ENCODE measurements around the gene WDR11.

DNA sequence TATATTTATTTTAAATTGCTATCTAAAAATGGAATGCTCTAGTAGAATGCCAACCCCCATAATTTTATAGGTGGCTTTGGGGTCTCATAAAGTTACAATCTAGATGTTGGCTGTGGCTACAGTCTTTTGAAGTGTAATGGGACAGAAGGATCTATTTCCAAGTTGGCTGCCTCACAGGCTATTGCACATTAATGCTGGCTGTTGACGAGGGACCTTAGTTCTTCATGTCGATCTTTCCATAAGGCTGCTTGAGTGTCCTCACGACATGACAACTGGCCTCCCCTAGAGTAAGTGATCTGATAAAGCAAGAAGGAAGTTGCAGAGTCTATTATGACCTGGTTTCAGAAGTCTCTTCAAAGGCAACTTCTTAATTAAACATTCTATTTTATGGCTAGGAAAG lies 36.3 kb downstream of the WDR11 start:
- TF ChIP-seq, protein P1, sequence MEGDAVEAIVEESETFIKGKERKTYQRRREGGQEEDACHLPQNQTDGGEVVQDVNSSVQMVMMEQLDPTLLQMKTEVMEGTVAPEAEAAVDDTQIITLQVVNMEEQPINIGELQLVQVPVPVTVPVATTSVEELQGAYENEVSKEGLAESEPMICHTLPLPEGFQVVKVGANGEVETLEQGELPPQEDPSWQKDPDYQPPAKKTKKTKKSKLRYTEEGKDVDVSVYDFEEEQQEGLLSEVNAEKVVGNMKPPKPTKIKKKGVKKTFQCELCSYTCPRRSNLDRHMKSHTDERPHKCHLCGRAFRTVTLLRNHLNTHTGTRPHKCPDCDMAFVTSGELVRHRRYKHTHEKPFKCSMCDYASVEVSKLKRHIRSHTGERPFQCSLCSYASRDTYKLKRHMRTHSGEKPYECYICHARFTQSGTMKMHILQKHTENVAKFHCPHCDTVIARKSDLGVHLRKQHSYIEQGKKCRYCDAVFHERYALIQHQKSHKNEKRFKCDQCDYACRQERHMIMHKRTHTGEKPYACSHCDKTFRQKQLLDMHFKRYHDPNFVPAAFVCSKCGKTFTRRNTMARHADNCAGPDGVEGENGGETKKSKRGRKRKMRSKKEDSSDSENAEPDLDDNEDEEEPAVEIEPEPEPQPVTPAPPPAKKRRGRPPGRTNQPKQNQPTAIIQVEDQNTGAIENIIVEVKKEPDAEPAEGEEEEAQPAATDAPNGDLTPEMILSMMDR (conservative IDR thresholded peaks at IDR 0.05; ENCODE audit: low read length), result no peak
- no peak for TF ChIP-seq EZH2phosphoT487 (IDR thresholded peaks at IDR 0.05; ENCODE audit: borderline replicate concordance, low read depth, low read length)

Data from OCI-LY7 (cell line).